A549 treated with CpdA at 1 μM for 4 hours (cell line): ENCODE results near the gene RANBP10. TPM values are rescaled to one million over a fixed set of nuclear protein-coding genes. Genes with fewer than 3 reads are reported as not detected.

Source experiments
- total RNA-seq: library from RNA; stranded (reverse); fragments of 200-300 nt; extraction: Qiagen RNA extraction; gene quantifications from 5 replicates; pipeline ENCODE4 v1.2.3, GENCODE V29; 2022; ENCODE audit warnings: low read depth

RANBP10 gene
- total RNA-seq = 8.7 to 9.8 TPM (median 9.2 TPM) in 5 replicates

DNA sequence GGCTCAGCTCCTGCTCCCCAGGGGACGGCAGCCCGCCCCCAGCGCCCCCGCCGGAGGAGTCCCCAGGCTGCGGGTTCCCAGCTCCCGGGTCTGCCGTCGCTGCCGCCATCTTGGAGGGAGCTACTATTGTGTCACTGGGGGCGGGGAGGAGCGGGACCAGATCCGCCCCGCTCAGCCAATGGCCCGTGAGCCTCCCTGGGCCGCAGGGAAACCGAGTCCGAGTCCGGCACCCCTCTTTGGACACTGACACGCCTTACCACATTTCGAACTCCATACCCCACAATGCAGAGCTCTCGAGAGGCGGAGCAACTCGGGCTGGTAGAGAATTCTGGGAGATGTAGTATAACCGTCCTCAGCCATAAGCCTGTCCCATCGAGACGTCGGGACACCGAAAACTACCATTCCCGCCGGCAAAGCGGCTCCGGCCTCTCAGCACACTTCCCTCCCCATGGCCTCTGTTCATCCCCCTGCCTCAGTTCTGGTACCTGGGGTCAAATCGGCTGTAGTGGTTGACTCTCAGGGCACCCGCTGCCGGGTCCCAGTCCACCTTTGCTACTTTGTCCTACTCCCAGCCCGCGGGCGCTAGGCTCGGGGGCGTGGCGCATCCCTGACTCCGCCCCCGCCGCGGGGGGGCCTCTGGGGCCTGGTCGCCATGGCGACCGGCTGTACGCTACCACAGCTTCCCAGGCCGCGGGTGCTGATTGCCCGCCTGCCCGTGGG, at the start of gene RANBP10, which contains the start of gene TSNAXIP1:
TSS of gene RANBP10 (minus strand) at position 133 of the 720 bp plus-strand sequence. CDS start at position 109, 24 bp downstream.
TSS of gene TSNAXIP1 (plus strand) at position 462 of the 720 bp plus-strand sequence. CDS start 261 bp downstream, outside the sequence.

DNA sequence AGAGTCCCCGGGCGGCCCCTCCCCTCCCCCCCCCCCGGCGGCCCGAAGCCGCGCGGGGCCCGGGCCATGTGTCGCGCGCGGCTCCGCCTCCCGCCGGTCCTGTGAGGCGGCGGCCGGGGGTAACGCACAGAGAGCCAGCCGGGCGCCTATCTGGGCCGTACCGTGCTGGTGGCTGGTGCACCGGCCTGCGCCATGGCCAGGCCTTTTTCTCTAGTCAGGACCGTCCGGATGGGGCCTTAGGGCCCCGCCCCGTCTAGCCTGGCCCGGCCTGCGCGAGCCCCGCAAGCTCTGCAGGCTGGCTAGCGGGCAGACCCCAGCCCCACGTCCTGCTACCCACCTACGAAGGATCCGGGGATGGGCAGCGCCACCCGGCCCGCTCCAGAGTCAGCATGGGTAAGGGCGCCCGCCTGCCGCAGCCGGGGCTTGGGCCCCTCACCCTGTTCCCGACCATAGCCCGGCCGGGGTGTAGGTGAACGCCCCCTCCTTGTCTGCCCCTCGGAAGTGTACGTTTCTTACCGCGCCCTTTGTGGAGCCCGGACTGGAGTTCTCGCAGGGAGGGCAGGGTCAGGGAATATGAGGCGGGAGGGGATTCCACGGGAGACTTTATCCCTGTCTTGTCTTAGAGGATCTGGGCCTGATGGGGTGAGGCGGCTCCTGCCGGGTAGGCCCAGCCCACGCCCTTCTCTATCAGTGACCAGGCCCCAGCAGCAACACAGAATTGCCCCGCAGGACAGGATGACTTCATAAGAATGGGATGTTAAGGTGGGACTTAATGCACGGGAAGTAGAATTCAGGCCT, 40.9 kb upstream of the RANBP10 start, which contains the start of gene CENPT:
TSS of gene CENPT (minus strand) at position 630 of the 798 bp plus-strand sequence. CDS start 13,834 bp downstream, outside the sequence.

DNA sequence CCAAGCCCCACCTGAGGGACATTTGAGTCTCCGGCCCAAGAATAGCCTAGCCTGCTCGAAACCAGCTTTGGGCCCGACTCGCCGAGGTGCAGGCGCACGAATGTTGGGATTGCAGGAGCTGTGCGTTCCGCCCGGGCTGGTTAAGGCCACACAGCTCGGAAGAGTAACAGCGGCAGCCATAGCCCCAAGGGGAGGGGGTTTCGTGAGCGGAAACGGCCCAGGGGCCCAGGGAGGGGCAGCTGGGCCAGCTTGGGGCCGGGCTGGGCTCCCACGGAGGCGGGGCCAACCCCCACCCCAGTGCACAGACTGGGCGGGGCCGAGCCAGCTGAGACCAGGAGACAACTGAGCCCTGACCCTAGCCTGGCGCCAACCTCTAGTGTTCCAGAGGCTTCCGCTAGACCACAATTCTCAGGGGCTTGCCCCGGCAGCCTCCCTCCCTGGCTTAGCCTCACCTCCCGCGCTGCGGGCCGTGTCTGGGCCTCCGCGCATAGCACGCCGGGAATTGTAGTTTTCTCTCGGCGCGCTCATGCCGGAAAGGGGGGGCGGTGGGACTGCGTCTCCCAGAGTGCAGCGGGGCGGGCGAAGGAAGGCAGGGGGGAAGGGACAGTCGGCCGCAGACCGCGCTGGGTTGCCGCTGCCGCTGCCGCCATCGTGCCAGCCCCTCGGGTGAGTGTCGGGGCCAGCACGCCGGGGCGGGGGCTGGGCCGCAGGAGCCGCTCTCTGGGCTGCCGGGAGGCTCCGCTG, 40.1 kb upstream of the RANBP10 start, which contains the start of gene NUTF2:
TSS of gene NUTF2 (plus strand) at position 614 of the 744 bp plus-strand sequence. CDS start 18,198 bp downstream, outside the sequence.

DNA sequence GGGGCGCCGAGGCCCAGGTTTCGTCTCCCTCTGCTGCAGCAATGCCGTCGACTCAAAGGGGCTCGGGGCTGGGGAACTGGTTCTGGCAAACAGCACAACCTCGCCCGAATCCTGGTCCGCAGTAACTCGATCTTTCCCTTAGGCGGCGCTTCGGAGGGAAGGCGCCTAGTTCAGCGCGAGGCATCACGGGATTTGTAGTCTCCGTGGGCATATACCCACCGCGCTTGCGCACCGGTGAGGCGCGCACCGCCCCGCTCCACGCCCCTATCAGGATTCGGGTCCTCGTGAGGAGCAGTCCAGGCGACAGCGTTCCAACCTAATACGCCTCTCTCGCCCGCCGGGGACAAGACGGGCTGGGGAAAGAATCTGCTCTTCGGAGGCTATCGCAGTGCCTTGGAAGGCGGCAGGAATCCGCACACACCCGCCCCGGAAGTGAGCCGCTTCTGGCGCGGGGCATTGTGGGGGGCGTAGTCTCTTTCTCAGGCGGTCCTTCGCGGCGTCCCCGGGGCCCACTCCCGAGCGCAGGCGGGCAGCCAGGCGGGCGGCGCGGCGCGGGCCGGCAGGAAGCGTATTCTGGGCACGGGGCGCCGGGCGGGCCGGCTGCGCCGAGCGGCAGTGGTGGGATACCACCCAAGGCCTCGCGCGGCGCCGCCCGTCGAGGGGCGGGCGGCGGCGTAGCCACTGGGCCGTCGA, 35.6 kb upstream of the RANBP10 start, which contains the start of gene THAP11:
TSS of gene THAP11 (plus strand) at position 505 of the 693 bp plus-strand sequence. CDS start 235 bp downstream, outside the sequence.

DNA sequence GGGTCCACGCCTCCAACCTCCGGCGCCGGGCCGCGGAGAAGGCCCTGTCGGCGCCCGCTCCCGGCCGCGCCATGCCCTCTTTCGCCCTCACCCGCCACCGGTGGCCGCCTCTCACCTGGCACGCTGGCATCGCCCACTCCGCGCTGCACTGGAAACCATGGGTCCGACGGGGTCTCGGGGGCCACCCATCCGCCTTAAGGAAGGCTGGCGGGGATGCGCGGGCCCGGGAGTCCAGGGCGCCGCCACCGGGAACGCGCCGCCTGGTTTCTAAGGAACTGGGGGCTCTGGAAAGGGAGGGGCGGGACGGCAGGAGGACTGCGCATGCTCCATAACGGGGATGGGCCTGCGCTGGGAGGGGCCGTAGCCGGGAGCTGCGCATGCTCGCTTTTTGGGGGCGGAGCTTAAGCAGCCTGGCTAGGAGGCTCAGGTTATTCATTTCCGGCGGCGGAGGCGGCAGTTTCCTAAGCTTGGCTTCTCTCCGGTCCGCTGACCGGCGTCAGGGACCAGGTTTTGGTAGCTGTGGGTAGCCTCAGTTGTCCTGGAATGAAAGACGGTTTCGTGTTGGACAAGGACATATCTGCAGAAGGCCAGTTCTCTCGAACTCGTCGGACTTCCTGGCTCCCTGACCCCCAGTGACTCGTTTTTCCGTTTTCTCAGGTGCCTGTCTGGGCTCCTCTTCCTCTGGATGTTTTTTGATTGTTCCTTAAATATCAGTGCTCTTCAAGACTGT, 87.1 kb downstream of the RANBP10 start, which contains the start of gene GFOD2:
TSS of gene GFOD2 (minus strand) at position 269 of the 730 bp plus-strand sequence. CDS start 33,601 bp downstream, outside the sequence.

Other genes starting within 250 kb of the RANBP10 start
- gene CTCF, start 244.0 kb downstream of the RANBP10 start, total RNA-seq = 35.7 to 41.4 TPM (median 37.8 TPM) in 5 replicates
- gene CARMIL2, start 161.4 kb downstream of the RANBP10 start, total RNA-seq = 0.78 to 2.0 TPM (median 1.3 TPM) in 5 replicates
- 30.0 to 36.4 TPM (median 32.9 TPM) in 5 replicates for gene ACD, start 146.3 kb downstream of the RANBP10 start, total RNA-seq
- 1.4 to 2.3 TPM (median 1.7 TPM) in 5 replicates for gene PARD6A, start 145.6 kb downstream of the RANBP10 start, total RNA-seq
- 7.5 to 12.1 TPM (median 10.7 TPM) in 5 replicates for gene ENKD1, start 139.8 kb downstream of the RANBP10 start, total RNA-seq
- 0.11 to 0.17 TPM (median 0.14 TPM) in 3 of 5 replicates, not detected in the others for gene C16orf86, start 139.7 kb downstream of the RANBP10 start, total RNA-seq
- gene GFOD2, start 87.2 kb downstream of the RANBP10 start, total RNA-seq = 17.4 to 19.2 TPM (median 17.8 TPM) in 5 replicates
- gene TSNAXIP1, start 329 bp upstream of the RANBP10 start, total RNA-seq = 0.35 to 0.83 TPM (median 0.43 TPM) in 5 replicates
- gene THAP11, start 35.8 kb upstream of the RANBP10 start, total RNA-seq = 24.7 to 45.1 TPM (median 42.2 TPM) in 5 replicates
- gene NUTF2, start 40.4 kb upstream of the RANBP10 start, total RNA-seq = 231 to 244 TPM (median 242 TPM) in 5 replicates
- 26.9 to 31.8 TPM (median 29.8 TPM) in 5 replicates for gene CENPT, start 41.1 kb upstream of the RANBP10 start, total RNA-seq
- gene EDC4, start 66.5 kb upstream of the RANBP10 start, total RNA-seq = 58.5 to 70.6 TPM (median 64.6 TPM) in 5 replicates
- gene NRN1L, start 78.3 kb upstream of the RANBP10 start, total RNA-seq = 0.17 to 0.29 TPM in 2 of 5 replicates, not detected in the others
- 11.6 to 18.1 TPM (median 15.8 TPM) in 5 replicates for gene PSKH1, start 86.7 kb upstream of the RANBP10 start, total RNA-seq
- 1.6 to 2.7 TPM (median 1.8 TPM) in 5 replicates for gene CTRL, start 125.3 kb upstream of the RANBP10 start, total RNA-seq
- 37.4 to 55.9 TPM (median 50.3 TPM) in 5 replicates for gene PSMB10, start 130.3 kb upstream of the RANBP10 start, total RNA-seq
- gene LCAT, start 137.6 kb upstream of the RANBP10 start, total RNA-seq = 4.9 to 10.8 TPM (median 9.3 TPM) in 5 replicates
- 19.7 to 30.7 TPM (median 26.2 TPM) in 5 replicates for gene SLC12A4, start 162.1 kb upstream of the RANBP10 start, total RNA-seq
- not detected in 5 replicates for gene DPEP3, start 173.9 kb upstream of the RANBP10 start, total RNA-seq
- not detected in 5 replicates for gene DPEP2, start 192.9 kb upstream of the RANBP10 start, total RNA-seq
- not detected in 5 replicates for gene DPEP2NB, start 209.4 kb upstream of the RANBP10 start, total RNA-seq
- gene DDX28, start 216.7 kb upstream of the RANBP10 start, total RNA-seq = 16.6 to 21.2 TPM (median 20.2 TPM) in 5 replicates
- gene DUS2, start 216.7 kb upstream of the RANBP10 start, total RNA-seq = 15.3 to 18.9 TPM (median 17.7 TPM) in 5 replicates